ENCODE data around the gene PPP4R4.

The PPP4R4 gene

GRCh38 chr14:94285158-94285557 is 111.0 kb downstream of the PPP4R4 start:
- H2BK12ac ChIP-seq (ENCODE audit: low read length in 2 of 2): no peak overlapping the region
- no peak overlapping the region for H3K14ac ChIP-seq (ENCODE audit: low read length in 2 of 2)
- no peak overlapping the region for H2BK5ac ChIP-seq (ENCODE audit: low read depth, low read length, poor library complexity, severe bottlenecking)
- H4K8ac ChIP-seq (ENCODE audit: low read length): no peak overlapping the region
- no peaks in the 10 kb centered on the region for H3K36me3 ChIP-seq (ENCODE audit: control insufficient read depth in 1 of 2, insufficient read depth in 2 of 2, low read depth in 1 of 2, low read length in 2 of 2)
- no peak for DNase-seq
- no peak overlapping the region for H2AFZ ChIP-seq (ENCODE audit: low read depth, low read length)
- no peaks in the 10 kb centered on the region for H3K9me3 ChIP-seq (ENCODE audit: control insufficient read depth, low read length)
- no peak overlapping the region for H3K9ac ChIP-seq (ENCODE audit: low read length)
- no peaks in the 10 kb centered on the region for H3K27me3 ChIP-seq (ENCODE audit: control insufficient read depth in 1 of 2, insufficient read depth in 1 of 2, low read length in 2 of 2)
- no peak overlapping the region for H2AK5ac ChIP-seq (ENCODE audit: low read length, severe bottlenecking)
- H3K4ac ChIP-seq (ENCODE audit: low read depth in 1 of 2, low read length in 2 of 2): no peak overlapping the region
- no peak overlapping the region for H3K4me2 ChIP-seq (ENCODE audit: low read length, poor library complexity, severe bottlenecking)
- no peaks in the 10 kb centered on the region for H3K4me1 ChIP-seq (ENCODE audit: control insufficient read depth, insufficient read depth, low read depth, low read length)
- no peak overlapping the region for H4K91ac ChIP-seq (ENCODE audit: low read length)
- no peak overlapping the region for H2BK15ac ChIP-seq (ENCODE audit: low read depth, poor library complexity, severe bottlenecking)
- H3K79me1 ChIP-seq (replicated peaks; ENCODE audit: low read length, poor library complexity, severe bottlenecking): no peaks in the 10 kb centered on the region
- H3K18ac ChIP-seq (ENCODE audit: low read depth in 1 of 2, low read length in 2 of 2): no peak overlapping the region
- H3K4me3 ChIP-seq (ENCODE audit: insufficient read depth in 1 of 2, low read depth in 1 of 2, low read length in 2 of 2): no peak overlapping the region
- no peak overlapping the region for H3K23ac ChIP-seq (ENCODE audit: low read length in 2 of 2)
- no peak overlapping the region for H3K27ac ChIP-seq (ENCODE audit: low read length, poor library complexity, severe bottlenecking)
- H2BK120ac ChIP-seq (ENCODE audit: low read depth, low read length): no peak overlapping the region

DNA sequence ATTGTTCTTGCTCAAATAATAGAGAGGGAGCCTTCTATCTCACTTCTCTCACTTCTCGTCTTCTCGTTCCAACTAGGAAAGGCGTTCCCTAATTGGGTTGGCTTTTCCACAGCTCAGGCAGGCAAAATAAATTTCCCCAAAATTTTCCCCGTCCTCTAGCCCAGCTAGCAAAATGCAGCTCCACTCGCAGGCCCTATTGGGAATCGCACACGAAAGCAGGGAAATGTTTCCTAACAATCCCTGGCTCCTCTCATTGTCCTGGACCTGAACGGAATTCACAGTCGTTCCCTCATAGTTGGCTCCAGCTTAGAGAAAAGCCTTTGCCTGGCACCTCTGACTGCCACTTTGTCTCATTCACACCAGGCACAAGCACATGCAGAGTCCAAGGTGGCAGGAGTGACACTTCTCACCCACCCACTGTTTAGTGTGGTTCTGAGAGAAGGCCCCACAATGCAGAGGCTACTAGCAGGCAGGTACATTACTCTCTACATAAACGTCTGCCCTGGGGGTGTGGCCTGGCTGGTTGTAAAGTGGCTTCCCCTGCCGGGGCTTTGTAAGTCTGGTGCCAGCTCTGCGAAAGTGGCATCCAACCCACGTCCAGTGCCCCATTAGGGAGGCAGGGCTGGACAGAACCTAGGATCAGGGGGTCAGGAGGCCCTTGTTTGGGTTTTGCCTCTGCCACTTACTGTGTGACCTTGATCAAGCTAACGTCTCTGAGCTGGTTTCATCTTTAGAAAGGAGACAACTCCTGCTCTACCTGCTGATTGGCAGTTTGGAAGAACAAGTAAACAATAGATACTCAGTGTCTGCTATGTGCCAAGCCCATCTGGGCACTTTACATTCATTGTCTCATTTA is 114.7 kb downstream of the PPP4R4 start:
- Histone ChIP-seq H3K4ac (ENCODE audit: low read depth in 1 of 2, low read length in 2 of 2) (no peak overlapping the region), H2BK15ac (ENCODE audit: low read depth, poor library complexity, severe bottlenecking) (no peak overlapping the region), H3K4me2 (ENCODE audit: low read length, poor library complexity, severe bottlenecking) (no peak overlapping the region), H4K8ac (ENCODE audit: low read length) (no peak overlapping the region), H3K4me1 (ENCODE audit: control insufficient read depth, insufficient read depth, low read depth, low read length) (no peaks in the 10 kb centered on the region), H3K27me3 (ENCODE audit: control insufficient read depth in 1 of 2, insufficient read depth in 1 of 2, low read length in 2 of 2) (peaks cover 0 to 12% of the 10 kb centered on the region in 2 experiments), H3K27ac (ENCODE audit: low read length, poor library complexity, severe bottlenecking) (no peak overlapping the region), H2BK5ac (ENCODE audit: low read depth, low read length, poor library complexity, severe bottlenecking) (no peak overlapping the region), H2AK5ac (ENCODE audit: low read length, severe bottlenecking) (no peak overlapping the region), H3K9me3 (ENCODE audit: control insufficient read depth, low read length) (no peaks in the 10 kb centered on the region), H3K18ac (ENCODE audit: low read depth in 1 of 2, low read length in 2 of 2) (no peak overlapping the region), H4K91ac (ENCODE audit: low read length) (no peak overlapping the region), H3K14ac (ENCODE audit: low read length in 2 of 2) (no peak overlapping the region), H2AFZ (ENCODE audit: low read depth, low read length) (no peak overlapping the region), H3K4me3 (ENCODE audit: insufficient read depth in 1 of 2, low read depth in 1 of 2, low read length in 2 of 2) (no peak overlapping the region), H3K79me1 (replicated peaks; ENCODE audit: low read length, poor library complexity, severe bottlenecking) (no peaks in the 10 kb centered on the region), H2BK120ac (ENCODE audit: low read depth, low read length) (no peak overlapping the region), H3K9ac (ENCODE audit: low read length) (no peak overlapping the region), H2BK12ac (ENCODE audit: low read length in 2 of 2) (no peak overlapping the region), H3K36me3 (ENCODE audit: control insufficient read depth in 1 of 2, insufficient read depth in 2 of 2, low read depth in 1 of 2, low read length in 2 of 2) (no peaks in the 10 kb centered on the region), H3K23ac (ENCODE audit: low read length in 2 of 2) (no peak overlapping the region)
- 62% methylated on average over 14 of the region's 14 CpGs for WGBS
- no peak for DNase-seq

- no peak overlapping the region for H2BK120ac ChIP-seq (ENCODE audit: low read depth, low read length)
- H3K9ac ChIP-seq (ENCODE audit: low read length): no peak overlapping the region
- no peak overlapping the region for H4K8ac ChIP-seq (ENCODE audit: low read length)
- no peak overlapping the region for H3K14ac ChIP-seq (ENCODE audit: low read length in 2 of 2)
- no peak overlapping the region for H2AK5ac ChIP-seq (ENCODE audit: low read length, severe bottlenecking)
- H3K4me2 ChIP-seq (ENCODE audit: low read length, poor library complexity, severe bottlenecking): no peak overlapping the region
- H4K91ac ChIP-seq (ENCODE audit: low read length): no peak overlapping the region
- no peak overlapping the region for H2BK5ac ChIP-seq (ENCODE audit: low read depth, low read length, poor library complexity, severe bottlenecking)
- H2AFZ ChIP-seq (ENCODE audit: low read depth, low read length): no peak overlapping the region
- no peak overlapping the region for H2BK12ac ChIP-seq (ENCODE audit: low read length in 2 of 2)
- no peak overlapping the region for H3K23ac ChIP-seq (ENCODE audit: low read length in 2 of 2)
- H3K27me3 ChIP-seq (ENCODE audit: control insufficient read depth in 1 of 2, insufficient read depth in 1 of 2, low read length in 2 of 2): peaks cover 0 to 12% of the 10 kb centered on the region in 2 experiments
- 70% methylated on average over 8 of the region's 8 CpGs for WGBS
- no peaks in the 10 kb centered on the region for H3K79me1 ChIP-seq (replicated peaks; ENCODE audit: low read length, poor library complexity, severe bottlenecking)
- H3K4me3 ChIP-seq (ENCODE audit: insufficient read depth in 1 of 2, low read depth in 1 of 2, low read length in 2 of 2): no peak overlapping the region
- DNase-seq: no peak
- H3K36me3 ChIP-seq (ENCODE audit: control insufficient read depth in 1 of 2, insufficient read depth in 2 of 2, low read depth in 1 of 2, low read length in 2 of 2): no peaks in the 10 kb centered on the region
- H3K9me3 ChIP-seq (ENCODE audit: control insufficient read depth, low read length): no peaks in the 10 kb centered on the region
- H3K4me1 ChIP-seq (ENCODE audit: control insufficient read depth, insufficient read depth, low read depth, low read length): no peaks in the 10 kb centered on the region
- no peak overlapping the region for H3K27ac ChIP-seq (ENCODE audit: low read length, poor library complexity, severe bottlenecking)
- H3K18ac ChIP-seq (ENCODE audit: low read depth in 1 of 2, low read length in 2 of 2): no peak overlapping the region
- no peak overlapping the region for H3K4ac ChIP-seq (ENCODE audit: low read depth in 1 of 2, low read length in 2 of 2)
- no peak overlapping the region for H2BK15ac ChIP-seq (ENCODE audit: low read depth, poor library complexity, severe bottlenecking)
Observed at GRCh38 chr14:94290197-94290596, 116.1 kb downstream of the PPP4R4 start.

DNA sequence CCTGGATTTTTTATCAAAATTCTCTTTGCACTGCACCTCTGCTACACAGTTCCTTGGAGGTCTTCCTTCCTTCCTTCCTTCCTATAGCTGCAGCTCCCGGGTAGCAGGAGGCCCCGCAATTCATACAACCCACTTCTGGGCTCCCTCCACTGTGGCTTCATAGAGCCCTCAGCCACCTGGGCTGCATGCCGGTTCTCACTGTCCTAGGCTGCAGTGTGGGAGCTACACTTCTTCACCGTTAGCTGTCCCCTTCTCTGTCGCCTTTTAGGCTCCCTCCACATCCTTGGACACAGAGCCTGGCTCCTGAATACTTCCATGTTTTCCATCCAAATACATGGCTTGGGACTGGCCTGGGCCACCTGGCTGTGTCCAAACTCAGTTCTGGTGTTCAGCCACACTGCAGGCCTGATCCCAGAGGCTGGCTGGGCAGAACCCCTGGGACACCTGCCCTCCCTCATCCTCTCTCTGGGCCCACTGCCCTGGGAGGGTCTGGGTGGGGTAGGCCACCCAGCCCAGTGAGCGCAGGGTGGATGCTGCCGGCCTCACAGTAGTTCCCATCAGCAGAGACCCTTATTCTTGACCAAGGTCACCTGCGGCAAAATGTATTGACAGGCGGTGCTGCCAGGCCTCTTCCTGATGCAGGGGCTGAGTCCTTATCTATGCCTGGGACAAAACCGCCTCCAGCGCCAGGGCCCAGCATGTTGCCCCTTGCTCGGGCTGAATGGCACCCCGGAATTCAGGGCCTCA is 117.2 kb downstream of the PPP4R4 start:
- H2BK15ac ChIP-seq (ENCODE audit: low read depth, poor library complexity, severe bottlenecking): no peak overlapping the region
- H4K91ac ChIP-seq (ENCODE audit: low read length): no peak overlapping the region
- H3K23ac ChIP-seq (ENCODE audit: low read length in 2 of 2): no peak overlapping the region
- no peak overlapping the region for H3K14ac ChIP-seq (ENCODE audit: low read length in 2 of 2)
- H3K4me3 ChIP-seq (ENCODE audit: insufficient read depth in 1 of 2, low read depth in 1 of 2, low read length in 2 of 2): no peak overlapping the region
- H3K27me3 ChIP-seq (ENCODE audit: control insufficient read depth in 1 of 2, insufficient read depth in 1 of 2, low read length in 2 of 2): peaks cover 0 to 12% of the 10 kb centered on the region in 2 experiments
- no peak overlapping the region for H3K4me2 ChIP-seq (ENCODE audit: low read length, poor library complexity, severe bottlenecking)
- H2AK5ac ChIP-seq (ENCODE audit: low read length, severe bottlenecking): no peak overlapping the region
- H3K4me1 ChIP-seq (ENCODE audit: control insufficient read depth, insufficient read depth, low read depth, low read length): no peaks in the 10 kb centered on the region
- DNase-seq: no peak
- no peak overlapping the region for H3K9ac ChIP-seq (ENCODE audit: low read length)
- H3K36me3 ChIP-seq (ENCODE audit: control insufficient read depth in 1 of 2, insufficient read depth in 2 of 2, low read depth in 1 of 2, low read length in 2 of 2): no peaks in the 10 kb centered on the region
- WGBS: 85% methylated on average over 13 of the region's 13 CpGs
- H3K4ac ChIP-seq (ENCODE audit: low read depth in 1 of 2, low read length in 2 of 2): no peak overlapping the region
- no peaks in the 10 kb centered on the region for H3K9me3 ChIP-seq (ENCODE audit: control insufficient read depth, low read length)
- no peaks in the 10 kb centered on the region for H3K79me1 ChIP-seq (replicated peaks; ENCODE audit: low read length, poor library complexity, severe bottlenecking)
- H4K8ac ChIP-seq (ENCODE audit: low read length): no peak overlapping the region
- no peak overlapping the region for H2BK12ac ChIP-seq (ENCODE audit: low read length in 2 of 2)
- no peak overlapping the region for H2BK120ac ChIP-seq (ENCODE audit: low read depth, low read length)
- H3K18ac ChIP-seq (ENCODE audit: low read depth in 1 of 2, low read length in 2 of 2): no peak overlapping the region
- H2AFZ ChIP-seq (ENCODE audit: low read depth, low read length): no peak overlapping the region
- no peak overlapping the region for H2BK5ac ChIP-seq (ENCODE audit: low read depth, low read length, poor library complexity, severe bottlenecking)
- no peak overlapping the region for H3K27ac ChIP-seq (ENCODE audit: low read length, poor library complexity, severe bottlenecking)

All from mesenchymal stem cell (in vitro differentiated cells and primary cell).